ENCODE results near the gene KRT23. TPM values are rescaled to one million over a fixed set of nuclear protein-coding genes. Genes with fewer than 3 reads are reported as not detected.

KRT23 gene
- total and polyA plus RNA-seq, 2 of the 13 experiments (the other 11 are each of a cell fraction or from before 2014, with no cell fraction given) = 24.7 to 51.1 TPM

- Histone ChIP-seq H3K27me3 (ENCODE audit: control insufficient read depth in 1 of 2, insufficient read depth in 2 of 2, low read length in 2 of 2) (peaks cover under 1 to 2% of the 10 kb centered on the region in 2 experiments; a peak in 1 of 5 replicates), H3K27ac (ENCODE audit: extremely low read length, insufficient read depth, low read length) (no peak overlapping the region), H3K4me3 (replicated peaks in 1 of 3; ENCODE audit: insufficient read depth in 1 of 3, low read depth in 2 of 3, low read length in 3 of 3) (no peak overlapping the region), H3K79me2 (ENCODE audit: insufficient read depth, low read length) (no peaks in the 10 kb centered on the region), H4K20me1 (ENCODE audit: insufficient read depth, low read length) (no peaks in the 10 kb centered on the region), H3K9ac (ENCODE audit: insufficient read depth, low read depth, low read length) (no peak overlapping the region), H3K9me3 (ENCODE audit: low read length) (no peaks in the 10 kb centered on the region), H2AFZ (ENCODE audit: low read length) (no peak overlapping the region), H3K36me3 (replicated peaks in 1 of 2; ENCODE audit: control insufficient read depth in 1 of 2, insufficient read depth in 2 of 2, low read length in 2 of 2) (no peaks in the 10 kb centered on the region), H3K4me1 (ENCODE audit: insufficient read depth, low read length) (no peaks in the 10 kb centered on the region), H3K4me2 (ENCODE audit: low read depth, low read length) (no peak overlapping the region)
- intact Hi-C loops (cut with micrococcal nuclease; ENCODE audit: unreplicated experiment) = no loop called here
- WGBS (ENCODE audit: low lambda C conversion rate) = 23% methylated on average over 9 of the region's 9 CpGs
- no TSS peak for BruUV-seq (replicated peaks)
- ChIA-PET CTCF (ENCODE audit: low intra/inter-chr PET ratio, low total read pairs) (no interaction called here), POLR2A (no interaction called here)
- TF ChIP-seq STAG1 (CRISPR knock-in tag; IDR thresholded peaks at IDR 0.05) (0 out of 2 replicates have a peak, but pooled peaks have one; percentile 7), ZNF609 (CRISPR knock-in tag; IDR thresholded peaks at IDR 0.05; ENCODE audit: borderline replicate concordance) (no peak), ZNF230 (CRISPR knock-in tag; IDR thresholded peaks at IDR 0.05) (no peak)
- no peak for DNase-seq (ENCODE audit: low spot score)
- FAIRE-seq = no peak
- no peak for ATAC-seq
- in situ Hi-C loops (cut with HindIII; ENCODE audit: extremely low pct_ligation_motif_present, low pct_unique_long_range_greater_than_20kb) = no loop called here
Measured at GRCh38 chr17:40878044-40878443, 59.4 kb downstream of the KRT23 start.

GRCh38 chr17:40873801-40874200 lies 63.6 kb downstream of the KRT23 start:
- 23% methylated on average over 1 of the region's 1 CpG for WGBS (ENCODE audit: low lambda C conversion rate)
- DNase-seq (ENCODE audit: low spot score) = no peak
- H3K9ac ChIP-seq (ENCODE audit: insufficient read depth, low read depth, low read length) = no peak overlapping the region
- intact Hi-C loops (cut with micrococcal nuclease; ENCODE audit: unreplicated experiment) (no loop called here), in situ Hi-C loops (cut with HindIII; ENCODE audit: extremely low pct_ligation_motif_present, low pct_unique_long_range_greater_than_20kb) (no loop called here)
- BruUV-seq (replicated peaks) = no TSS peak
- H3K4me2 ChIP-seq (ENCODE audit: low read depth, low read length) = no peak overlapping the region
- H3K36me3 ChIP-seq (replicated peaks in 1 of 2; ENCODE audit: control insufficient read depth in 1 of 2, insufficient read depth in 2 of 2, low read length in 2 of 2) = no peaks in the 10 kb centered on the region
- no peaks in the 10 kb centered on the region for H3K4me1 ChIP-seq (ENCODE audit: insufficient read depth, low read length)
- no peak overlapping the region for H2AFZ ChIP-seq (ENCODE audit: low read length)
- H3K9me3 ChIP-seq (ENCODE audit: low read length) = no peaks in the 10 kb centered on the region
- ATAC-seq = no peak
- H4K20me1 ChIP-seq (ENCODE audit: insufficient read depth, low read length) = no peaks in the 10 kb centered on the region
- POLR2A ChIA-PET = no interaction called here
- H3K79me2 ChIP-seq (ENCODE audit: insufficient read depth, low read length) = no peaks in the 10 kb centered on the region
- H3K27me3 ChIP-seq (ENCODE audit: control insufficient read depth in 1 of 2, insufficient read depth in 2 of 2, low read length in 2 of 2) = peaks cover 2 to 7% of the 10 kb centered on the region in 2 experiments; a peak in 1 of 5 replicates
- no peak overlapping the region for H3K4me3 ChIP-seq (replicated peaks in 1 of 3; ENCODE audit: insufficient read depth in 1 of 3, low read depth in 2 of 3, low read length in 3 of 3)
- no peak overlapping the region for H3K27ac ChIP-seq (ENCODE audit: extremely low read length, insufficient read depth, low read length)
- TF ChIP-seq POGZ (CRISPR knock-in tag; IDR thresholded peaks at IDR 0.05) (no peak), ZXDC (CRISPR knock-in tag; IDR thresholded peaks at IDR 0.05) (no peak), ZSCAN31 (CRISPR knock-in tag; IDR thresholded peaks at IDR 0.05; ENCODE audit: low read depth) (no peak), CBX2 (IDR thresholded peaks at IDR 0.05; ENCODE audit: low read depth, low read length) (no peak), CBX2 (CRISPR knock-in tag; IDR thresholded peaks at IDR 0.05; ENCODE audit: low read depth) (no peak), E2F5 (CRISPR knock-in tag; conservative IDR thresholded peaks at IDR 0.05) (no peak), PRPF4 (IDR thresholded peaks at IDR 0.05; ENCODE audit: low read depth, low read length, poor library complexity, severe bottlenecking) (no peak), MIXL1 (CRISPR knock-in tag; IDR thresholded peaks at IDR 0.05) (no peak)
- no peak for FAIRE-seq
- CTCF ChIA-PET (ENCODE audit: low intra/inter-chr PET ratio, low total read pairs) = no interaction called here
